ENCODE data around the gene PDE5A.

Gene PDE5A

GRCh38 chr4:119579823-119580222, 48.8 kb downstream of the PDE5A start:
- DNase-seq, result no peak

GRCh38 chr4:119570401-119570800, 58.2 kb downstream of the PDE5A start:
- DNase-seq, result no peak

- no peak for DNase-seq
Measured at GRCh38 chr4:119564106-119564505, 64.5 kb downstream of the PDE5A start.

- DNase-seq, result peak; percentile 22
Measured at GRCh38 chr4:119559044-119559647, 69.5 kb downstream of the PDE5A start.

GRCh38 chr4:119550857-119551532, 77.6 kb downstream of the PDE5A start:
- DNase-seq, result no peak

GRCh38 chr4:119549639-119550038, 79.0 kb downstream of the PDE5A start:
- no peak for DNase-seq

DNA sequence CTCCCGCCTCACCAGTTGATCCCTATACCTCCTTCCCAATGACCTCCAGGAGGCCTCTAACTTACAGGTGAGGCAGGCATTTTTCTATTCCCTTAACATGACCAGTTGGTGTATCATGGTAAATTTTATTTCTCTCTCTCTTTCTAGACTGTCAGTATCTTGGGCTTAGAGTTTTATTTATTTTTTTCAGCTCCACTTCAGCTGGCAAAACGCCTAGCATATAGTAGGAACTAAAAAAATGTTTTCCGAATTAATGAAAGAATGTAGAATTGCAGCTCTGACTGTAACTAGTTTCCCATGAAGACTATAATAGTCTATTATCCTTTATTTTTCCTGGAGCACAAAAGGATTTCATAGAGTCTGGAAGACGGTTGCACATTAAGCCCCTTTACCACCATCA, 84.8 kb downstream of the PDE5A start:
- DNase-seq, result no peak

DNA sequence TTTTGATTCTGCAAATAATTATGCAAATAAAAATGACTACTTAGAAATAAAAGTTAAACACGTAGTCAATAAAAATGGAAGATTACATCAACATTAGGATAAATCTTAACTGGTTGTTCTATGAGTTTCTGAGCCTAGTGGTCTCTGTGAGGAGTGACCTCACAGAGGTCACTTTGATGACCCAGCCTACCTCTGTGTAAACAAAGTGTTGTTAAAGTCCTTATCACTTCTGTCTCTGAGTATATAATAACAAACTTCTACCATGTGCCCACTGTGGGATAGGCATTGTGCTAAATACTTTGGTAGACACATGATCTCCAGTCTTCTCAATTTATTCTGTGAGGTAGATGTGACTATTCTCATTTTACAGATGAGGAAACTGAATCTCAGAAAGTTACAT, 85.4 kb downstream of the PDE5A start:
- no peak for DNase-seq

GRCh38 chr4:119540249-119540648, 88.4 kb downstream of the PDE5A start:
- no peak for DNase-seq

DNA sequence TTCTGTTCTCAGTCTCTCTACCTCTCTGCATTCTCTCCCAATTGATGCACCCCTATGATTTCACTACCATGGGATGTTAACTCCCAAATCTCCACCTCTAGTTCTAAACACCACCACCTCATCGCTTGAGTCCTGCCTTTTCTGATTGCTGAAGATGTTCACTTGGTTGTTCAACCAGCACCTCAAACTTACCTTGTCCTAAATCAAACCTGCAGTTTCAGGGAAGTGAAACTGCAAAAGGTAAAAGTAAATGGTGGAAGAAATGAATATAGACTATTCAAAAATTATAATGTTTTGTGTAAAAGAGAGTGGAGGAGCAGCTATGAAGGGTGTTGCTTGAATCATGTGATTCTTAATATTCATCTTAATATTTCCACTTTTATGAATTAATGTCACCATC, 91.0 kb downstream of the PDE5A start:
- DNase-seq, result no peak

DNA sequence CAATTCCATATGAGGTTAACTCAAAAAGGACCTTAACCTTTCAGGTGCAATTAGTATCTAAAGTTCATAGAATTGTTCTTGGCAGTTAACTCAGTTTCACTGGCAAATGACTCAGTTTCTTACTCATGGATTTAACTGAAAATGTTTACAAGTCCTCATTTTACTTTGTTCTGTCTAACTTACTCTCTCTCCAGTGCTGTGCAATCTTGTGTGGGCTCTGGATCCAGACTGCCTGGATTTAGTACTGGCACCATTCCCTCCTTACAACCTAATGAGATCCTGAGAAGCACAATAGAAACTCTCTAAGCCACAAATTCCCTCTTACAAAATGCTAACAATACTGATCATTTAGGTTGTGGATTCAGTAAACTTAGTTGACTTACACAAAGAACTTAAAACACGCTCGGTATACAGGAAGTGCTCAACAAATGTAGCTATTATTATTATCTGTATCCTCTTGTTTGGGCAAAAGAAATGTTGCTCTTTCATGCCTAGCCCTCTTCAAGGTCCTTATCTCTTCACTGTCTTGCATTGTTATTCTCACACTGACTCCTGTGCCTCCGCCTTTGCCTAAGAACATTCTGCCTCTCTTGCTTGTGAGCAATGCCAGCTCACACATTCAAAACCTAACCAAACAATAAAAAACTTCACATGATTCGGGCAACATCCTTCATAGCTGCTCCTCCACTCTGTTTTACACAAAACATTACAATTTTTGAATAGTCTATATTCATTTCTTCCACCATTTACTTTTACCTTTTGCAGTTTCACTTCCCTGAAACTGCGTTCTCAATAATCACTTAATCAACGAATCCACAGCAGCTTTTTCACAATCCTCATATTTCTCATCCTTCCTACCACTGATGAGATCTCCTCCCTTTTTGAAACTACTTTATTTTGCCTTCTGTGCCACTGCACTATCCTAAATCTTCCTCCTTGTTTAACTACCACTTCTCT, 91.8 kb downstream of the PDE5A start:
- DNase-seq, result no peak

- no peak for DNase-seq
Measured at GRCh38 chr4:119532319-119532718, 96.3 kb downstream of the PDE5A start.

- no peak for DNase-seq
Measured at GRCh38 chr4:119529788-119530187, 98.8 kb downstream of the PDE5A start.

DNA sequence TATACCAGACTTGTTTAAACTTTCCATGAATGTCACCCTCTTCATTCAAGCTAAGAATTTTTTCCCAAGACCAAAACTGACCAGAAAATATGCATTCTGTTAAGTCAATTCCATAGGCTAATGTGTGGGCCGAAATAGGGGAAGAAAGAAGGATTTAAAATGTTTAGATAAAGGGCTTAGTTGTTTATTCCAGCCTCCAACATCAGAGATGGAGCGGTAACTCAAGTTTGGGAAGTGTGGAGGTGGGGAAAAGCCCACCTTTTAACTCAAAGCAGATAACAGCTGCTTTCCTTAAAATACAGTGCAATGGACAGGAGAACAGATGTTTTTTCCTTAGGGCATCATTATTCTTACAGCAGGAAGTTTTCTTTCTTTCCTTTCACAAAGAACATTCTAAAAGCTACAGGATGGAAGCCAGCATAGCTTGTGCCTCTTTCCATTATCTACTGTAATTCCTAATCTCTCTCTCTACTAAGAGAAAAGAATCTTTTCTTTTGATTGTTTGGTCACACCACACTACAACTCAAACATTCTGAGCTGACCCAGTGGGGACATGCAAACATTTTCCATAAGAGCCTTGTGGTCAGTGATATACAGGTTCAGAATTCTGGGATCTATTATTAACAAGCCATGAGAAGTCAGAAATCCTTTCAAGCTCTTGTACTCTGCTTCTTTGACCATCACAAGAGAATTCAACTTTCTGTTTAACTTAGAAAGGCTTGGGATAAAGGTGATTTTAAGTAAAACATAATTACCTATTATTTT, 101.6 kb downstream of the PDE5A start:
- no peak for DNase-seq

DNA sequence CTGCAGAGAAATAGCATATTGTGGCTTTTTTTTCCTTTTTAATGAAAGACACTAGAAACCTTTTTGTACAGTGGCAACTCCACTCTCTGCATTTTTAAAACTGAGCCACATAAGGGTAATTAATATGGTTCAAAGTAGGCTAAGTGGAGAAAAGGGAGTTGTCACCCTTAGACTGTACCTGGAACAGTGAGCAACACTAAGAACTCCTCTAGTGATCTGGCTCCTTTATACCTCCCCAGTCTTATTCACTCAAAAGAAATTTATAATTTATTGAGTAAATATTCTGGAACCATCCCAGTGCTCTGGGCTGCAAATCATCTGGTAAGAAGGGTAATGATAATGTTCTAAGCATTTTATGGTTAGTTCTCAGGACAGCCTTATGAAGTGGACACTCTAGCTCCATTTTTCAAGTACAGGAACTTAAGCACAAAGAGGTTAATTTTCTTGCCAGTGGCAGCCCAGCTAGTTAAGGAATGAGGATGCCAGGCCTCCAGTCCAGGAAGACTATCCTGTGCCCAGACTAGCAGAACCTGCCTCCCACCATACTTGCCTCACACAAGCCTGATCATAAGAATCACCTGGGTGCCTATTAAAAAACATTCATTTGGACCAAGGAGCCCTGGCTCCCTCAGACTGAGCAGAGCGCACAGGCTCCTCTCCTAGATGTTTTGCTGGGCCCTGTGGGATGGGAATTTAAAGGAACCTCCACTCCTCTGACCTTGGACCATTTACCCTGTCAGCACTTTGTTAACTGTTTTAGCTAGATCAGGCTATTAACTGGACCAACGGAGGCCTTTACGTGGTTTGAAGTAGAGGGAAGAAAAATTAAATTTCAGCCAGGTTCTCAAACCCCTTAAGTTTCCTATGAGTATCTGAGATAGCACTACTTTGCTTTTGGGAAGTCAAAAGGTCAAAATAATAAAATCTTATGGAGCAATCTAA, 102.6 kb downstream of the PDE5A start:
- DNase-seq, result no peak

GRCh38 chr4:119525005-119525749, 103.4 kb downstream of the PDE5A start:
- no peak for DNase-seq

GRCh38 chr4:119523399-119523798, 105.2 kb downstream of the PDE5A start:
- no peak for DNase-seq

GRCh38 chr4:119521268-119521667, 107.3 kb downstream of the PDE5A start:
- DNase-seq, result no peak

- DNase-seq, result no peak
Measured at GRCh38 chr4:119518915-119519410, 109.6 kb downstream of the PDE5A start.

DNA sequence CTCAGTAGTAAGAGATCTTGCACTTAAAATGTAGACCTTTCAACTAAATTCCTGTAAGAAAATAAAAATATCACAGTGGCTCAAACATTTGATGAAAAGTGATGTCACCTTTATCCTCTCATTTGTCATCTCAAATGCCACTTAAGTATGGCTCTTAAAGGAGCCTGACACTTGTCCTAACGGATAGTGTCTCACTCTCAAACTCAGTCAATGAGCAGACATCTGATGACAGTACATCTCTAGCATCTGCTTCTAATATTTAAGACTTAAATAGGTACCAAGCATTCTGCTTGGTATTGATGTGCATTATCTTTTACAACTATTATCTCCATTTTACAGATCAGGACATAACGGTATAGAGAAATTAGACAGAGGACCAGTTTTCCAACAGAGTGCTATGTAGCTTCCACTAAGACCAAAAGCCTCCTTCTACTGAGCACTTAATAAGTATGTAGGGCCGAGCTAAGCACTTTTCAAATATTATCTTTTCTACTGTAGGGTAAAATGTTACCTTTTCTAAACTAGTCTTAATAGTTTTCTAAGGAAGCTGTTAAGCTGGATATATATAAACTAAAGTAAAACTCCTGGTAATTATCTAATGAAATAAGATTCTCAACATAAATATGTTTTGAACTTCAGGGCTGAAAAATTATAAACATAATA, 110.2 kb downstream of the PDE5A start:
- no peak for DNase-seq

Measured in activated CD4-positive, alpha-beta T cell treated with anti-CD3 and anti-CD28 coated beads, Interleukin-2, Interleukin-6, amounts not matched to agents 100 ng/mL and 50 ng/mL, durations not matched to agents 16 hours and 8 hours (primary cell).